ENCODE results near the gene NID1. TPM values are rescaled to one million over a fixed set of nuclear protein-coding genes. Genes with fewer than 3 reads are reported as not detected.

Gene NID1
- total RNA-seq, 4 donors from 2014 or later, result 70.7 to 252 (median 184) TPM

- Histone ChIP-seq H3K36me3 (no peaks in the 10 kb centered on the region), H3K4me3 (no peak overlapping the region), H3K9me3 (no peaks in the 10 kb centered on the region), H3K4me1 (peaks cover 0 to 4% of the 10 kb centered on the region in 2 donors), H3K27me3 (no peaks in the 10 kb centered on the region), H3K27ac (peak overlapping the region; percentile 20 to 54)
- peak in 1 of 2 donors; percentile 67 for DNase-seq
- TF ChIP-seq POLR2A (IDR thresholded peaks at IDR 0.05) (no peak), CTCF (IDR thresholded peaks at IDR 0.05) (no peak)
- intact Hi-C loops (cut with DNase I; ENCODE audit: low total_unique reads), result no loop called here
Observed at GRCh38 chr1:236035681-236036101, 29.2 kb downstream of the NID1 start.

- Histone ChIP-seq H3K4me3 (no peak overlapping the region), H3K27ac (peak overlapping the region in 1 of 2 donors; percentile 6), H3K27me3 (no peaks in the 10 kb centered on the region), H3K36me3 (no peaks in the 10 kb centered on the region), H3K4me1 (no peaks in the 10 kb centered on the region), H3K9me3 (no peaks in the 10 kb centered on the region)
- TF ChIP-seq POLR2A (IDR thresholded peaks at IDR 0.05), result no peak
- no peak for TF ChIP-seq CTCF (IDR thresholded peaks at IDR 0.05)
- no peak for DNase-seq
- intact Hi-C loops (cut with DNase I; ENCODE audit: low total_unique reads), result no loop called here
Observed at GRCh38 chr1:236033336-236033735, 31.6 kb downstream of the NID1 start.

GRCh38 chr1:236030534-236030933 is 34.4 kb downstream of the NID1 start:
- no peak overlapping the region for H3K4me3 ChIP-seq
- peak overlapping the region in 1 of 2 donors; percentile 37 for H3K27ac ChIP-seq
- no peaks in the 10 kb centered on the region for H3K4me1 ChIP-seq
- intact Hi-C loops (cut with DNase I; ENCODE audit: low total_unique reads), result no loop called here
- no peak for TF ChIP-seq POLR2A (IDR thresholded peaks at IDR 0.05)
- TF ChIP-seq CTCF (IDR thresholded peaks at IDR 0.05), result no peak
- no peak for DNase-seq
- no peaks in the 10 kb centered on the region for H3K36me3 ChIP-seq
- H3K9me3 ChIP-seq, result no peaks in the 10 kb centered on the region
- no peaks in the 10 kb centered on the region for H3K27me3 ChIP-seq

- H3K4me3 ChIP-seq, result no peak overlapping the region
- intact Hi-C loops (cut with DNase I; ENCODE audit: low total_unique reads), result no loop called here
- TF ChIP-seq CTCF (IDR thresholded peaks at IDR 0.05), result no peak
- no peak for TF ChIP-seq POLR2A (IDR thresholded peaks at IDR 0.05)
- peak in 1 of 2 donors; percentile 13 for DNase-seq
- no peaks in the 10 kb centered on the region for H3K27me3 ChIP-seq
- no peak overlapping the region for H3K27ac ChIP-seq
- no peaks in the 10 kb centered on the region for H3K4me1 ChIP-seq
- no peaks in the 10 kb centered on the region for H3K9me3 ChIP-seq
- no peaks in the 10 kb centered on the region for H3K36me3 ChIP-seq
Observed at GRCh38 chr1:236029428-236029940, 35.4 kb downstream of the NID1 start.

- Histone ChIP-seq H3K9me3 (no peaks in the 10 kb centered on the region), H3K4me1 (no peaks in the 10 kb centered on the region), H3K27me3 (no peaks in the 10 kb centered on the region), H3K4me3 (no peak overlapping the region), H3K27ac (peak overlapping the region; percentile 43 to 46), H3K36me3 (no peaks in the 10 kb centered on the region)
- DNase-seq, result no peak
- intact Hi-C loops (cut with DNase I; ENCODE audit: low total_unique reads), result no loop called here
- TF ChIP-seq CTCF (IDR thresholded peaks at IDR 0.05), result no peak
Observed at GRCh38 chr1:236027104-236027503, 37.8 kb downstream of the NID1 start.
